Measurements from ENCODE around the gene PDXP. TPM values are rescaled to one million over a fixed set of nuclear protein-coding genes. Genes with fewer than 3 reads are reported as not detected.

Gene PDXP
- total and polyA plus RNA-seq, 2 of the 13 experiments (the other 11 are each of a cell fraction or from before 2014, with no cell fraction given) = 58.2 to 70.6 TPM

- TF ChIP-seq HMGXB4 (CRISPR knock-in tag; IDR thresholded peaks at IDR 0.05; ENCODE audit: borderline replicate concordance in 1 of 2, low read depth in 1 of 2) (peak in 1 of 2 experiments; percentile 48; a peak in 1 of 4 replicates), RAD21 (CRISPR knock-in tag; IDR thresholded peaks at IDR 0.05) (peak; percentile 89), NFYC (CRISPR knock-in tag; IDR thresholded peaks at IDR 0.05) (0 out of 2 replicates have a peak, but pooled peaks have one; percentile 25), STAG1 (CRISPR knock-in tag; IDR thresholded peaks at IDR 0.05) (peak; percentile 83), MTF2 (CRISPR knock-in tag; IDR thresholded peaks at IDR 0.05; ENCODE audit: borderline replicate concordance) (no peak), ZNF329 (CRISPR knock-in tag; IDR thresholded peaks at IDR 0.05; ENCODE audit: low read depth) (no peak), CBFB (CRISPR knock-in tag; IDR thresholded peaks at IDR 0.05) (no peak), HDAC1 (CRISPR knock-in tag; IDR thresholded peaks at IDR 0.05) (0 out of 2 replicates have a peak, but pooled peaks have one; percentile 33), ZNF75D (CRISPR knock-in tag; IDR thresholded peaks at IDR 0.05; ENCODE audit: borderline replicate concordance) (no peak), THRA (CRISPR knock-in tag; IDR thresholded peaks at IDR 0.05; ENCODE audit: borderline replicate concordance) (peak; percentile 99), ZMYM4 (CRISPR knock-in tag; IDR thresholded peaks at IDR 0.05) (no peak), ZFAT (CRISPR knock-in tag; conservative IDR thresholded peaks at IDR 0.05) (no peak)
- TF ChIP-seq, protein P1, sequence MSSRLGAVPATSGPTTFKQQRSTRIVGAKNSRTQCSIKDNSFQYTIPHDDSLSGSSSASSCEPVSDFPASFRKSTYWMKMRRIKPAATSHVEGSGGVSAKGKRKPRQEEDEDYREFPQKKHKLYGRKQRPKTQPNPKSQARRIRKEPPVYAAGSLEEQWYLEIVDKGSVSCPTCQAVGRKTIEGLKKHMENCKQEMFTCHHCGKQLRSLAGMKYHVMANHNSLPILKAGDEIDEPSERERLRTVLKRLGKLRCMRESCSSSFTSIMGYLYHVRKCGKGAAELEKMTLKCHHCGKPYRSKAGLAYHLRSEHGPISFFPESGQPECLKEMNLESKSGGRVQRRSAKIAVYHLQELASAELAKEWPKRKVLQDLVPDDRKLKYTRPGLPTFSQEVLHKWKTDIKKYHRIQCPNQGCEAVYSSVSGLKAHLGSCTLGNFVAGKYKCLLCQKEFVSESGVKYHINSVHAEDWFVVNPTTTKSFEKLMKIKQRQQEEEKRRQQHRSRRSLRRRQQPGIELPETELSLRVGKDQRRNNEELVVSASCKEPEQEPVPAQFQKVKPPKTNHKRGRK (CRISPR knock-in tag; IDR thresholded peaks at IDR 0.05) = no peak
- TF ChIP-seq, protein P2, sequence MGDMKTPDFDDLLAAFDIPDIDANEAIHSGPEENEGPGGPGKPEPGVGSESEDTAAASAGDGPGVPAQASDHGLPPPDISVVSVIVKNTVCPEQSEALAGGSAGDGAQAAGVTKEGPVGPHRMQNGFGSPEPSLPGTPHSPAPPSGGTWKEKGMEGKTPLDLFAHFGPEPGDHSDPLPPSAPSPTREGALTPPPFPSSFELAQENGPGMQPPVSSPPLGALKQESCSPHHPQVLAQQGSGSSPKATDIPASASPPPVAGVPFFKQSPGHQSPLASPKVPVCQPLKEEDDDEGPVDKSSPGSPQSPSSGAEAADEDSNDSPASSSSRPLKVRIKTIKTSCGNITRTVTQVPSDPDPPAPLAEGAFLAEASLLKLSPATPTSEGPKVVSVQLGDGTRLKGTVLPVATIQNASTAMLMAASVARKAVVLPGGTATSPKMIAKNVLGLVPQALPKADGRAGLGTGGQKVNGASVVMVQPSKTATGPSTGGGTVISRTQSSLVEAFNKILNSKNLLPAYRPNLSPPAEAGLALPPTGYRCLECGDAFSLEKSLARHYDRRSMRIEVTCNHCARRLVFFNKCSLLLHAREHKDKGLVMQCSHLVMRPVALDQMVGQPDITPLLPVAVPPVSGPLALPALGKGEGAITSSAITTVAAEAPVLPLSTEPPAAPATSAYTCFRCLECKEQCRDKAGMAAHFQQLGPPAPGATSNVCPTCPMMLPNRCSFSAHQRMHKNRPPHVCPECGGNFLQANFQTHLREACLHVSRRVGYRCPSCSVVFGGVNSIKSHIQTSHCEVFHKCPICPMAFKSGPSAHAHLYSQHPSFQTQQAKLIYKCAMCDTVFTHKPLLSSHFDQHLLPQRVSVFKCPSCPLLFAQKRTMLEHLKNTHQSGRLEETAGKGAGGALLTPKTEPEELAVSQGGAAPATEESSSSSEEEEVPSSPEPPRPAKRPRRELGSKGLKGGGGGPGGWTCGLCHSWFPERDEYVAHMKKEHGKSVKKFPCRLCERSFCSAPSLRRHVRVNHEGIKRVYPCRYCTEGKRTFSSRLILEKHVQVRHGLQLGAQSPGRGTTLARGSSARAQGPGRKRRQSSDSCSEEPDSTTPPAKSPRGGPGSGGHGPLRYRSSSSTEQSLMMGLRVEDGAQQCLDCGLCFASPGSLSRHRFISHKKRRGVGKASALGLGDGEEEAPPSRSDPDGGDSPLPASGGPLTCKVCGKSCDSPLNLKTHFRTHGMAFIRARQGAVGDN (CRISPR knock-in tag; IDR thresholded peaks at IDR 0.05) = peak; percentile 51
- TF ChIP-seq, protein P3, sequence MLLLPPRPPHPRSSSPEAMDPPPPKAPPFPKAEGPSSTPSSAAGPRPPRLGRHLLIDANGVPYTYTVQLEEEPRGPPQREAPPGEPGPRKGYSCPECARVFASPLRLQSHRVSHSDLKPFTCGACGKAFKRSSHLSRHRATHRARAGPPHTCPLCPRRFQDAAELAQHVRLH (CRISPR knock-in tag; IDR thresholded peaks at IDR 0.05; ENCODE audit: borderline replicate concordance, low read depth) = peak; percentile 70; the same call in 1 of the 2 replicates
- TF ChIP-seq, protein P4, sequence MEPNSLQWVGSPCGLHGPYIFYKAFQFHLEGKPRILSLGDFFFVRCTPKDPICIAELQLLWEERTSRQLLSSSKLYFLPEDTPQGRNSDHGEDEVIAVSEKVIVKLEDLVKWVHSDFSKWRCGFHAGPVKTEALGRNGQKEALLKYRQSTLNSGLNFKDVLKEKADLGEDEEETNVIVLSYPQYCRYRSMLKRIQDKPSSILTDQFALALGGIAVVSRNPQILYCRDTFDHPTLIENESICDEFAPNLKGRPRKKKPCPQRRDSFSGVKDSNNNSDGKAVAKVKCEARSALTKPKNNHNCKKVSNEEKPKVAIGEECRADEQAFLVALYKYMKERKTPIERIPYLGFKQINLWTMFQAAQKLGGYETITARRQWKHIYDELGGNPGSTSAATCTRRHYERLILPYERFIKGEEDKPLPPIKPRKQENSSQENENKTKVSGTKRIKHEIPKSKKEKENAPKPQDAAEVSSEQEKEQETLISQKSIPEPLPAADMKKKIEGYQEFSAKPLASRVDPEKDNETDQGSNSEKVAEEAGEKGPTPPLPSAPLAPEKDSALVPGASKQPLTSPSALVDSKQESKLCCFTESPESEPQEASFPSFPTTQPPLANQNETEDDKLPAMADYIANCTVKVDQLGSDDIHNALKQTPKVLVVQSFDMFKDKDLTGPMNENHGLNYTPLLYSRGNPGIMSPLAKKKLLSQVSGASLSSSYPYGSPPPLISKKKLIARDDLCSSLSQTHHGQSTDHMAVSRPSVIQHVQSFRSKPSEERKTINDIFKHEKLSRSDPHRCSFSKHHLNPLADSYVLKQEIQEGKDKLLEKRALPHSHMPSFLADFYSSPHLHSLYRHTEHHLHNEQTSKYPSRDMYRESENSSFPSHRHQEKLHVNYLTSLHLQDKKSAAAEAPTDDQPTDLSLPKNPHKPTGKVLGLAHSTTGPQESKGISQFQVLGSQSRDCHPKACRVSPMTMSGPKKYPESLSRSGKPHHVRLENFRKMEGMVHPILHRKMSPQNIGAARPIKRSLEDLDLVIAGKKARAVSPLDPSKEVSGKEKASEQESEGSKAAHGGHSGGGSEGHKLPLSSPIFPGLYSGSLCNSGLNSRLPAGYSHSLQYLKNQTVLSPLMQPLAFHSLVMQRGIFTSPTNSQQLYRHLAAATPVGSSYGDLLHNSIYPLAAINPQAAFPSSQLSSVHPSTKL (CRISPR knock-in tag; IDR thresholded peaks at IDR 0.05) = peak; percentile 17; the same call in 1 of the 2 replicates
These were observed 23.1 kb downstream of the PDXP start (continued) for GRCh38 chr22:37681556-37682049.

Measured in HepG2 (cell line).